Pancreas (tissue), 10 donors: ENCODE results near the gene GALNT16. TPM values are rescaled to one million over a fixed set of nuclear protein-coding genes. Genes with fewer than 3 reads are reported as not detected.

Experiments used
- ATAC-seq, 4 donors: fragments of 200-7000 bp; cut with Tn5 transposase; one replicate each; pipeline versions ENCODE4 v1.8.0 to v1.9.1; 2020; ENCODE audit warnings: mild to moderate bottlenecking in 4 of 4, moderate library complexity in 4 of 4
- DNase-seq, 6 donors: peaks; one replicate each; pipeline ENCODE4 v3.0.0-alpha.2; 2020
- FAIRE-seq: peaks from 2 replicates; lab custom pipeline; 2012; peaks lifted over from hg19 to GRCh38; lab: Jason Lieb, UNC
- H3K27ac ChIP-seq, 4 donors: fragments of 200-600 bp; sonication (generic); 1 replicate in 3 of 4; 2 replicates in 1 of 4; pipeline versions ENCODE4 v1.5.0 to v1.8.0; 2020
- H3K27me3 ChIP-seq, 4 donors: fragments of 200-600 bp; one replicate each; pipeline ENCODE4 v1.8.0; 2021
- H3K36me3 ChIP-seq, 3 donors: fragments of 200-600 bp; sonication (generic) in 1 of 3; one replicate each; pipeline versions ENCODE4 v1.5.0 to v1.8.0; 2020 to 2021
- H3K4me1 ChIP-seq, 3 donors: fragments of 200-600 bp; one replicate each; pipeline ENCODE4 v1.8.0; 2021
- H3K4me3 ChIP-seq, 4 donors: fragments of 200-600 bp; sonication (generic) in 2 of 4; one replicate each; pipeline versions ENCODE4 v1.5.0 to v1.8.0; 2020 to 2021
- H3K9me3 ChIP-seq, 4 donors: fragments of 200-600 bp; one replicate each; pipeline ENCODE4 v1.8.0; 2021
- WGBS, 2 donors: extraction: QIAGEN DNeasy Blood & Tissue Kit; methylation state at CpG; one replicate each; pipeline ENCODE4 v1.1.7; 2013; 5-methylcytosine and 5-hydroxymethylcytosine counted together
- intact Hi-C, 3 donors: fragments of 100-400 bp; cut with DNase I; formaldehyde crosslinking; loops; one replicate each; pipeline versions ENCODE4 v1.11.1 to v1.14.2; 2022
- polyA plus RNA-seq, 2 donors: library from polyadenylated mRNA; stranded (reverse); fragments of 200-250 nt; gene quantifications; one replicate each; pipeline ENCODE4 v1.2.3, GENCODE V29; 2013
- total RNA-seq, 6 donors: library from RNA; stranded (reverse); fragmentation: NEBNext Ultra II Directional in 4 of 6; extraction: Animal tissue kit (Norgen Biotek cat#: 25700) in 4 of 6; gene quantifications; one replicate each; pipeline versions ENCODE4 v1.2.1 to v1.2.4, GENCODE V29; 2021 to 2023
- TF ChIP-seq, protein P1 (sequence below), 4 donors: fragments of 200-600 bp; sonication (generic) in 3 of 4; IDR thresholded peaks; one replicate each; pipeline versions ENCODE4 v1.5.0 to v1.8.0; 2021; ENCODE audit warnings: antibody characterized with exemption in 4 of 4
- donor health status: healthy with polysubstance abuse.
- donor health status: DM: no; HTN: no; CAD: no; lungs with moderate emphysema.
- donor health status: DM: no; HTN: no; CAD: no.
- donor health status: control.
- donor health status: control.
- donor health status: Bipolar disorder and iron deficiency.
- donor health status: DM: yes; HTN: yes; CAD: no.
- donor health status: DM: no; HTN: no; CAD: no.
- donor health status: DM: no; HTN: no; CAD: no.
- donor health status: DM: yes; HTN: yes; CAD: no.

The GALNT16 gene
- total and polyA plus RNA-seq, 8 donors = 0.93 to 3.2 (median 1.9) TPM

DNA sequence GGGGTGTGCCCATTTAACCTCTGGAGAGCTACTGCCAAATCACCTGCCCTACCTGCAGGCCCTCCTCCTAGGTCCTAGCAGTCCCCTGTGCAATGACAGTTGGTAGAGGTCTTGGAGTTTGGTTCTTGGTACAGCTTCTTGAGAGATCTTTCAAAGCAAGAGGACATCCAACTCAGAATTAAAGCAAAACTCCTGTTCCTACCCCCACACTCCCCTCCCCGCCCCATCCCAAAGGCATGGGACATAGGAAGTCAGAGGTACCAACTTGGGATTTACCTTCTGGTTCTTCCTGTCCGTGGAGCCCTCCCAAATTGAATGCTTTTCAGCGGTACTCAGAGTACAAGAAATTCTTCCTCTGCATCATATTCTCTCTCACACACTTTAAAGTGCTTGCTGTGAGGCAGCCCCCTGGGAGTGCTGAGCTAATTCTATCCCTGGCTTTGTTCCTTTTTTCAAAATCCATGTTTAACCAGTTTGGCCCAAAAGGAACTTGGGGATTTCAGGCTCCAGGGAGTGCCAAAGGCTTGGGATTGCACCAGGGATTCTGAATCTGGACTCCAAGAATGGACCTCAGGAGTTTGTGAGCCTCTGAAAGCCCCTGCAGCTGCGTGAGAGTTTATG is 40.8 kb downstream of the GALNT16 start:
- no peak for FAIRE-seq
- H3K27ac ChIP-seq = no peak overlapping the region
- no peaks in the 10 kb centered on the region for H3K4me1 ChIP-seq
- no peak overlapping the region for H3K4me3 ChIP-seq
- TF ChIP-seq, protein P1, sequence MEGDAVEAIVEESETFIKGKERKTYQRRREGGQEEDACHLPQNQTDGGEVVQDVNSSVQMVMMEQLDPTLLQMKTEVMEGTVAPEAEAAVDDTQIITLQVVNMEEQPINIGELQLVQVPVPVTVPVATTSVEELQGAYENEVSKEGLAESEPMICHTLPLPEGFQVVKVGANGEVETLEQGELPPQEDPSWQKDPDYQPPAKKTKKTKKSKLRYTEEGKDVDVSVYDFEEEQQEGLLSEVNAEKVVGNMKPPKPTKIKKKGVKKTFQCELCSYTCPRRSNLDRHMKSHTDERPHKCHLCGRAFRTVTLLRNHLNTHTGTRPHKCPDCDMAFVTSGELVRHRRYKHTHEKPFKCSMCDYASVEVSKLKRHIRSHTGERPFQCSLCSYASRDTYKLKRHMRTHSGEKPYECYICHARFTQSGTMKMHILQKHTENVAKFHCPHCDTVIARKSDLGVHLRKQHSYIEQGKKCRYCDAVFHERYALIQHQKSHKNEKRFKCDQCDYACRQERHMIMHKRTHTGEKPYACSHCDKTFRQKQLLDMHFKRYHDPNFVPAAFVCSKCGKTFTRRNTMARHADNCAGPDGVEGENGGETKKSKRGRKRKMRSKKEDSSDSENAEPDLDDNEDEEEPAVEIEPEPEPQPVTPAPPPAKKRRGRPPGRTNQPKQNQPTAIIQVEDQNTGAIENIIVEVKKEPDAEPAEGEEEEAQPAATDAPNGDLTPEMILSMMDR (IDR thresholded peaks at IDR 0.05) = no peak
- no peaks in the 10 kb centered on the region for H3K36me3 ChIP-seq
- no peak for ATAC-seq
- no peaks in the 10 kb centered on the region for H3K27me3 ChIP-seq
- no peaks in the 10 kb centered on the region for H3K9me3 ChIP-seq
- no peak for DNase-seq
- WGBS, 2 donors = 81 to 82% methylated on average over 4 of the region's 4 CpGs
- intact Hi-C loops = no loop called here

DNA sequence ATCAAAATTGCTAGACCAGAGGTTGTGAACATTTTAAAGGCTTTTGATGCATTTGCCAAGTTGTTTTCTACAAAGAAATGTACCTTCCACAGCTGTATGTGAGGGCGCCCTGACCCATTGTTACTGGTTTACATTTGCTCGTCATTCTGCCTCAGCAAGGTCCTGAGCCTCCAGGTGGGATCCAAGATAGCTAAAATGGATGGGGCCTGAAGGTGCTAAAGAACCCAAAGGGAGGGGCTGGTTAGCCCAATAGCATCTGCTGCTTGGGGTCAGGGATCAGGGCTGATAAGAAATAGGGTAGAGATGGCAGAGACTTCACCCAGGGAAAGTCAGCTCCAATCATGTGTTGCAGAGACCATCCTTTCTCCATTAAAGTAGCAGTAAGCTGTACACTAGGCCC is 43.1 kb downstream of the GALNT16 start:
- DNase-seq (no peak), ATAC-seq (no peak), FAIRE-seq (no peak)
- Histone ChIP-seq H3K4me3 (no peak overlapping the region), H3K27ac (no peak overlapping the region), H3K27me3 (no peaks in the 10 kb centered on the region), H3K4me1 (no peaks in the 10 kb centered on the region), H3K36me3 (no peaks in the 10 kb centered on the region), H3K9me3 (no peaks in the 10 kb centered on the region)
- 79 to 86% methylated on average over 2 of the region's 2 CpGs for WGBS, 2 donors
- TF ChIP-seq, protein P1 (IDR thresholded peaks at IDR 0.05) = no peak
- intact Hi-C loops = no loop called here

DNA sequence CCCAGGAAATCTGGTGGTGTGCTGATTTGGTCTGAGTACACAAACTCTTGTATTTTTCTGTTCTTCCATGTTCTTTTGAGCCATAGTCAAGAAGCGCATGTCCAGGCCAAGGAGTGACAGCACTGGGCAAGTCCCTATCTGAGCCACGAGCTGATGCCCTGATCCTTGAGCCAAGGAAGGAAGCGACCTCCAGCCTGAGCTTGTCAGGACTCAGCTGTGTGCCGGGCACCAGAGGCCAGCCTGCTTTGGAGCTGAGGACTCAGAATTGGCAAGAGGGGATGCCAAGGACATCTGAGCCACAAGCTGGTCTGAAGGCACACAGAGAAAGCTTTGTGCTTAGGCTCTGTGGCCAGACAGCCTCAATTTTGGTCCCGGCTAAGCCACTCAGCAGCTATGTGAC is 52.6 kb downstream of the GALNT16 start:
- H3K4me1 ChIP-seq = no peaks in the 10 kb centered on the region
- ATAC-seq (no peak), FAIRE-seq (no peak), DNase-seq (peak in 2 of 6 donors; percentile 23 to 39)
- no peak overlapping the region for H3K4me3 ChIP-seq
- intact Hi-C loops = no loop called here
- no peaks in the 10 kb centered on the region for H3K9me3 ChIP-seq
- H3K27me3 ChIP-seq = no peaks in the 10 kb centered on the region
- no peak overlapping the region for H3K27ac ChIP-seq
- no peaks in the 10 kb centered on the region for H3K36me3 ChIP-seq
- TF ChIP-seq, protein P1 (IDR thresholded peaks at IDR 0.05) = no peak
- WGBS, 2 donors = 88 to 89% methylated on average over 5 of the region's 5 CpGs

DNA sequence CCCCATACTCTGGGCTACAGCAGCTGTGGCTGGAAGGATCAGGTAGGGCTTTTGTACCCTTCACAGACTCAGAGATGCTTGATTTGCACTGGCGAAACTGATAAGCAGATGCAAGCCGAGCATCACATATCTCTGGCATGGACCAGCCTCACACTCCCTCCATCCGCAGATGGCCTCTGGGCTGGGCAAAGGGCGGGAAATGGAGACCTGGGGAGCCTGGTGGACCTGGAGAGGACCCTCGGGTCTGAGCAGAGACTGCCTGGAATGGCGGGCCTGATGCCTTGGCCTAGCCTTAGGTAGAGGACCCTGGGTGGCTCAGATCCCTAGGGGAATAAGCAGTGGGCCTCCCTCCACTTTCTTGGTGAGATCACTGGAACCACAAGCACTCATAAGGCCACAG is 53.2 kb downstream of the GALNT16 start:
- DNase-seq = peak in 2 of 6 donors; percentile 19 to 20
- no peak overlapping the region for H3K27ac ChIP-seq
- intact Hi-C loops = no loop called here
- H3K36me3 ChIP-seq = no peaks in the 10 kb centered on the region
- no peaks in the 10 kb centered on the region for H3K9me3 ChIP-seq
- H3K27me3 ChIP-seq = no peaks in the 10 kb centered on the region
- H3K4me3 ChIP-seq = no peak overlapping the region
- no peaks in the 10 kb centered on the region for H3K4me1 ChIP-seq
- FAIRE-seq = no peak
- no peak for ATAC-seq
- TF ChIP-seq, protein P1 (IDR thresholded peaks at IDR 0.05) = no peak
- 85 to 87% methylated on average over 6 of the region's 6 CpGs for WGBS, 2 donors

DNA sequence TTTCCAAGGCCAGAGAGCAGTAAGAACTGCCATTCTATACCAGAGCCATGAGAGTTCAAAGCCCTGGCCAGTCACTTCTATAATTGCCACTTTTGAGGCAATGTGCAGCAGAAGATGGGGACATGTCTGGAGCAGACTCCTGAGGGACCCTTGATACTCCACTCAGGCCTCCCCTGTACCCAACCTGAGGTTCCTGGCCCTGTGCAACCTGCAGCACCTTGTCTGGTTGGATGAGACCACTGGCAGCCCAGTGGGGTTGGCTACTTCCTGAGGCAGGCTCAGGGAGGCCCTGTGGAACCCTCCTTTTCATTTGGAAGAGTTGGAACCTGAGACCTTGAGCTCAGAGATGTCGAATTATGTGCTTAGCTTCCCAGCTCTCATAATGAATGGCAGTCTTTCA is 54.4 kb downstream of the GALNT16 start:
- peak in 2 of 6 donors; percentile 6 to 21 for DNase-seq
- intact Hi-C loops = no loop called here

More for the DNA sequence above, 54.4 kb downstream of the GALNT16 start:
- H3K27ac ChIP-seq = no peak overlapping the region
- no peaks in the 10 kb centered on the region for H3K36me3 ChIP-seq
- FAIRE-seq (no peak), ATAC-seq (no peak)
- no peaks in the 10 kb centered on the region for H3K4me1 ChIP-seq
- no peaks in the 10 kb centered on the region for H3K27me3 ChIP-seq
- 54 to 58% methylated on average over 1 of the region's 1 CpG for WGBS, 2 donors
- TF ChIP-seq, protein P1 (IDR thresholded peaks at IDR 0.05) = no peak
- no peak overlapping the region for H3K4me3 ChIP-seq
- no peaks in the 10 kb centered on the region for H3K9me3 ChIP-seq
